ENCODE measurements around the gene TOP2B. TPM values are rescaled to one million over a fixed set of nuclear protein-coding genes. Genes with fewer than 3 reads are reported as not detected.

Gene TOP2B
- total RNA-seq, 1 experiment from 2014 or later: 45.3 TPM

GRCh38 chr3:25557694-25558093, 107.0 kb downstream of the TOP2B start:
- no peak for DNase-seq (ENCODE audit: low spot score)

GRCh38 chr3:25556447-25556846, 108.3 kb downstream of the TOP2B start:
- DNase-seq (ENCODE audit: low spot score): no peak

- DNase-seq (ENCODE audit: low spot score): no peak
Observed at GRCh38 chr3:25555695-25556437, 108.8 kb downstream of the TOP2B start.

- DNase-seq (ENCODE audit: low spot score): no peak
Observed at GRCh38 chr3:25554376-25554775, 110.3 kb downstream of the TOP2B start.

GRCh38 chr3:25552251-25552650, 112.5 kb downstream of the TOP2B start:
- DNase-seq (ENCODE audit: low spot score): no peak

GRCh38 chr3:25548836-25549235, 115.9 kb downstream of the TOP2B start:
- DNase-seq (ENCODE audit: low spot score): no peak

- no peak for DNase-seq (ENCODE audit: low spot score)
Observed at GRCh38 chr3:25547943-25548674, 116.6 kb downstream of the TOP2B start.

Other genes starting within 250 kb of the TOP2B start
- 0.90 and 1.0 TPM in 2 replicates for gene RARB, start 236.6 kb downstream of the TOP2B start, total RNA-seq (2014; rRNA removed; shearing (Covaris generic))
- 11.6 and 13.4 TPM in 2 replicates for gene NGLY1, start 118.5 kb upstream of the TOP2B start, total RNA-seq (2014; rRNA removed; shearing (Covaris generic))
- gene OXSM, start 125.2 kb upstream of the TOP2B start, total RNA-seq (2014; rRNA removed; shearing (Covaris generic)): 8.9 and 12.5 TPM in 2 replicates